Endothelial cell of umbilical vein (primary cell): ENCODE results near the gene MTM1. TPM values are rescaled to one million over a fixed set of nuclear protein-coding genes. Genes with fewer than 3 reads are reported as not detected.

Experiments
- BruUV-seq: library from RNA; stranded (reverse); fragments of 400-500 nt; replicated peaks from 2 replicates; lab custom pipeline; 2021; lab: Mats Ljungman, UMichigan
- CTCF ChIA-PET: fragments of 300-600, 350-600 bp; sonication (Branson Sonifier 250); formaldehyde crosslinking; loops from one replicate; lab custom pipeline; 2021; ENCODE audit warnings: antibody characterized with exemption, inconsistent platforms; lab: Charles Lee
- POLR2A ChIA-PET: fragments of 300-600, 350-600 bp; sonication (Branson Sonifier 250); formaldehyde crosslinking; loops from one replicate; lab custom pipeline; 2021; ENCODE audit warnings: antibody characterized with exemption, inconsistent platforms; lab: Charles Lee
- DNase-seq: peaks from one replicate; pipeline ENCODE4 v3.0.0-alpha.2; 2011; ENCODE audit warnings: low read depth, low spot score
- FAIRE-seq: peaks from 2 replicates; lab custom pipeline; 2011; peaks lifted over from hg19 to GRCh38; lab: Jason Lieb, UNC
- H2AFZ ChIP-seq: 2 replicates; pipeline ENCODE4 v1.6.0; 2012; ENCODE audit warnings: low read depth, low read length, control low read depth, inconsistent platforms
- H3K27ac ChIP-seq: 2 replicates; pipeline ENCODE4 v1.5.1; 2011; ENCODE audit warnings: low read depth, mild to moderate bottlenecking, control low read depth, low read length, moderate library complexity; ENCODE audit not compliant: insufficient read depth
- H3K27me3 ChIP-seq, 2 experiments: 2 replicates each; pipeline versions ENCODE4 v1.6.0 to v1.6.1; 2011; ENCODE audit warnings: low read length in 2 of 2, mixed read lengths in 1 of 2; ENCODE audit not compliant: control insufficient read depth in 2 of 2, insufficient read depth in 2 of 2
- H3K36me3 ChIP-seq, 2 experiments: 2 replicates in 1 of 2; 3 replicates in 1 of 2; pipeline ENCODE4 v1.5.1; 2011; ENCODE audit warnings: low read length in 2 of 2, mild to moderate bottlenecking in 1 of 2, moderate library complexity in 1 of 2; ENCODE audit not compliant: control insufficient read depth in 2 of 2, insufficient read depth in 2 of 2; ENCODE audit errors: extremely low read depth in 1 of 2
- H3K4me1 ChIP-seq: 3 replicates; pipeline ENCODE4 v1.5.1; 2011; ENCODE audit warnings: mild to moderate bottlenecking, low read length; ENCODE audit not compliant: control insufficient read depth, insufficient read depth; ENCODE audit errors: extremely low read depth
- H3K4me2 ChIP-seq: 2 replicates; pipeline ENCODE4 v1.6.1; 2011; ENCODE audit warnings: low read length, control low read depth, mixed read lengths; ENCODE audit not compliant: insufficient read depth
- H3K4me3 ChIP-seq, 3 experiments: fragments of 200-600 bp in 1 of 3; sonication (generic), shearing (Covaris generic) in 1 of 3; replicated peaks in 1 of 3; 2 replicates each; pipeline ENCODE4 v1.5.1; 2011 to 2016; ENCODE audit warnings: control low read depth in 3 of 3, low read length in 3 of 3, mild to moderate bottlenecking in 2 of 3, inconsistent platforms in 1 of 3, low read depth in 1 of 3, moderate library complexity in 1 of 3; ENCODE audit not compliant: insufficient read depth in 1 of 3
- H3K79me2 ChIP-seq: 2 replicates; pipeline ENCODE4 v1.6.0; 2012; ENCODE audit warnings: low read length, inconsistent platforms; ENCODE audit not compliant: control insufficient read depth, insufficient read depth
- H3K9ac ChIP-seq: replicated peaks from 2 replicates; pipeline ENCODE3; 2011; ENCODE audit warnings: low read length, control low read depth; ENCODE audit not compliant: insufficient read depth; ENCODE audit errors: extremely low read depth
- H3K9me1 ChIP-seq: replicated peaks from 3 replicates; pipeline ENCODE4 v1.6.0; 2011; ENCODE audit warnings: mild to moderate bottlenecking, low read length; ENCODE audit not compliant: control insufficient read depth, insufficient read depth; ENCODE audit errors: extremely low read depth
- H3K9me3 ChIP-seq: replicated peaks from 2 replicates; pipeline ENCODE4 v1.5.1; 2012; ENCODE audit warnings: low read length, inconsistent platforms; ENCODE audit not compliant: control insufficient read depth, insufficient read depth
- H4K20me1 ChIP-seq: replicated peaks from 2 replicates; pipeline ENCODE3; 2011; ENCODE audit warnings: mild to moderate bottlenecking, low read length; ENCODE audit not compliant: control insufficient read depth, insufficient read depth; ENCODE audit errors: extremely low read depth
- EZH2 ChIP-seq: IDR thresholded peaks from 2 replicates; pipeline ENCODE4 v1.6.1; 2012; ENCODE audit warnings: borderline replicate concordance, low read depth, mild to moderate bottlenecking, moderate library complexity, low read length, inconsistent platforms; ENCODE audit not compliant: severe bottlenecking
- FOS ChIP-seq: IDR thresholded peaks from 2 replicates; pipeline ENCODE4 v1.6.1; 2011; ENCODE audit warnings: mild to moderate bottlenecking, low read length, moderate library complexity, borderline replicate concordance; ENCODE audit not compliant: insufficient read depth
- GATA2 ChIP-seq: IDR thresholded peaks from 2 replicates; pipeline ENCODE4 v1.7.0; 2011; ENCODE audit warnings: low read depth, mild to moderate bottlenecking, moderate library complexity, mixed read lengths, low read length; ENCODE audit not compliant: insufficient read length, insufficient read depth
- JUN ChIP-seq: IDR thresholded peaks from 2 replicates; pipeline ENCODE4 v1.6.1; 2011; ENCODE audit warnings: borderline replicate concordance, low read depth; ENCODE audit not compliant: insufficient read length, insufficient read depth
- MYC ChIP-seq: IDR thresholded peaks from one replicate; pipeline ENCODE4 v1.6.1; 2011; ENCODE audit warnings: mild to moderate bottlenecking, low read depth, low read length
- POLR2A ChIP-seq: IDR thresholded peaks from 2 replicates; pipeline ENCODE4 v1.6.1; 2012; ENCODE audit warnings: low read depth, mild to moderate bottlenecking, control low read depth, low read length
- POLR2AphosphoS5 ChIP-seq: IDR thresholded peaks from 2 replicates; pipeline ENCODE4 v1.6.1; 2012; ENCODE audit warnings: low read depth, mild to moderate bottlenecking, control low read depth, low read length, moderate library complexity; ENCODE audit not compliant: insufficient read depth
- dilution Hi-C: fragments of 300-500 bp; cut with MboI; formaldehyde crosslinking; loops from one replicate; pipeline ENCODE4 v1.15.0; 2019; ENCODE audit warnings: low sequenced_read_pairs; ENCODE audit not compliant: extremely low pct_ligation_motif_present
- intact Hi-C: fragments of 100-400 bp; cut with micrococcal nuclease; formaldehyde crosslinking; loops from one replicate; pipeline ENCODE4 v1.10.0; 2022
- polyA plus RNA-seq, 4 experiments: library from polyadenylated mRNA; depleted of rRNA in 3 of 4; stranded (reverse) in 3 of 4; unstranded in 1 of 4; fragments of >200 nt; gene quantifications; 2 replicates each; pipeline versions ENCODE4 v1.2.1 to v1.2.3, GENCODE V29; 2011 to 2012; ENCODE audit warnings: missing spikeins in 1 of 4
- total RNA-seq: library from RNA; stranded (reverse); gene quantifications from 2 replicates; pipeline ENCODE4 v1.2.3, GENCODE V29; 2021
- TF ChIP-seq, protein P1 (sequence below): IDR thresholded peaks from 2 replicates; pipeline ENCODE4 v1.6.1; 2011; ENCODE audit not compliant: insufficient read depth, insufficient read length
- TF ChIP-seq, protein P2 (sequence below), 2 donors: IDR thresholded peaks; 1 replicate in 1 of 2; 2 replicates in 1 of 2; pipeline ENCODE4 v1.5.1; 2011; ENCODE audit warnings: low read length in 2 of 2, mild to moderate bottlenecking in 2 of 2, moderate library complexity in 2 of 2, control low read depth in 1 of 2, inconsistent platforms in 1 of 2, low read depth in 1 of 2; ENCODE audit not compliant: insufficient read depth in 1 of 2; ENCODE audit errors: extremely low read depth in 1 of 2

Gene MTM1
- total and polyA plus RNA-seq, 2 donors (not counting 3 experiments of a cell fraction or from before 2014, with no cell fraction given): 2.4 to 13.2 TPM

DNA sequence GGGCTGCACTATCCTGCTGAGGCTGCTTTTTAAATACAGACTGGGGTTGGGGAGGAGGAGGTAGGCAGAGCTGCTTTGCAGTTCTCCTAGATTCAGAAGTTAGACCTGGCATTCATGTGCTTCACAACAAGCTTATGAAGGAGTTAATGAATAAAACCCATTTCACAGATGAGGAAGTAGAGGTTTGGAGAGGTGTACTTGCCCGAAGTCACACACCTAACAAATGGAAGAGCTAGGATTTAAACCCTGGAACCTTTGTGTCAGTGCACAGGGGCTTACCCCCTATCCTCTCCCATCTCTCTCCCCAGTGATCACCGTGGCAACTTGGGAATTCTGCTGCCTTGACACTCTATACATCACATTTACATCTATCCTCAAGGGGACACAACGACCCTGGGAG is 3.6 kb upstream of the MTM1 start:
- no peak overlapping the region for H2AFZ ChIP-seq
- H3K9me3 ChIP-seq: no peaks in the 10 kb centered on the region
- ChIA-PET CTCF (interaction anchor here (1.3 kb wide), 1 partner anchor 200 kb away, joined by 3 read pairs; no protein-coding TSS in a partner anchor), POLR2A (no interaction called here)
- H3K9ac ChIP-seq: no peak overlapping the region
- dilution Hi-C loops (no loop called here), intact Hi-C loops (no loop called here)
- H3K4me3 ChIP-seq: no peak overlapping the region
- H3K4me1 ChIP-seq: peaks cover 8% of the 10 kb centered on the region
- no TSS peak for BruUV-seq
- no peak for TF ChIP-seq JUN
- TF ChIP-seq, protein P1, sequence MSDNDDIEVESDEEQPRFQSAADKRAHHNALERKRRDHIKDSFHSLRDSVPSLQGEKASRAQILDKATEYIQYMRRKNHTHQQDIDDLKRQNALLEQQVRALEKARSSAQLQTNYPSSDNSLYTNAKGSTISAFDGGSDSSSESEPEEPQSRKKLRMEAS: no peak
- TF ChIP-seq POLR2A: no peak
- TF ChIP-seq, protein P2, sequence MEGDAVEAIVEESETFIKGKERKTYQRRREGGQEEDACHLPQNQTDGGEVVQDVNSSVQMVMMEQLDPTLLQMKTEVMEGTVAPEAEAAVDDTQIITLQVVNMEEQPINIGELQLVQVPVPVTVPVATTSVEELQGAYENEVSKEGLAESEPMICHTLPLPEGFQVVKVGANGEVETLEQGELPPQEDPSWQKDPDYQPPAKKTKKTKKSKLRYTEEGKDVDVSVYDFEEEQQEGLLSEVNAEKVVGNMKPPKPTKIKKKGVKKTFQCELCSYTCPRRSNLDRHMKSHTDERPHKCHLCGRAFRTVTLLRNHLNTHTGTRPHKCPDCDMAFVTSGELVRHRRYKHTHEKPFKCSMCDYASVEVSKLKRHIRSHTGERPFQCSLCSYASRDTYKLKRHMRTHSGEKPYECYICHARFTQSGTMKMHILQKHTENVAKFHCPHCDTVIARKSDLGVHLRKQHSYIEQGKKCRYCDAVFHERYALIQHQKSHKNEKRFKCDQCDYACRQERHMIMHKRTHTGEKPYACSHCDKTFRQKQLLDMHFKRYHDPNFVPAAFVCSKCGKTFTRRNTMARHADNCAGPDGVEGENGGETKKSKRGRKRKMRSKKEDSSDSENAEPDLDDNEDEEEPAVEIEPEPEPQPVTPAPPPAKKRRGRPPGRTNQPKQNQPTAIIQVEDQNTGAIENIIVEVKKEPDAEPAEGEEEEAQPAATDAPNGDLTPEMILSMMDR (IDR thresholded peaks at IDR 0.05; ENCODE audit: extremely low read depth in 1 of 2, insufficient read depth in 1 of 2, low read depth in 1 of 2, low read length in 2 of 2): no peak
- TF ChIP-seq POLR2AphosphoS5: no peak
- TF ChIP-seq MYC: no peak
- no peak for TF ChIP-seq GATA2
- TF ChIP-seq FOS: no peak
- no peak for TF ChIP-seq EZH2
- FAIRE-seq (no peak), DNase-seq (no peak)
- H3K36me3 ChIP-seq: no peaks in the 10 kb centered on the region
- H3K27me3 ChIP-seq: no peaks in the 10 kb centered on the region
- no peaks in the 10 kb centered on the region for H3K9me1 ChIP-seq
- H3K4me2 ChIP-seq: no peak overlapping the region
- H3K79me2 ChIP-seq: no peaks in the 10 kb centered on the region
- no peak overlapping the region for H3K27ac ChIP-seq
- H4K20me1 ChIP-seq: no peaks in the 10 kb centered on the region
